ENCODE results near the gene TEN1. TPM values are rescaled to one million over a fixed set of nuclear protein-coding genes. Genes with fewer than 3 reads are reported as not detected.

The TEN1 gene
- total RNA-seq, 1 donor from 2014 or later = 15.4 TPM

DNA sequence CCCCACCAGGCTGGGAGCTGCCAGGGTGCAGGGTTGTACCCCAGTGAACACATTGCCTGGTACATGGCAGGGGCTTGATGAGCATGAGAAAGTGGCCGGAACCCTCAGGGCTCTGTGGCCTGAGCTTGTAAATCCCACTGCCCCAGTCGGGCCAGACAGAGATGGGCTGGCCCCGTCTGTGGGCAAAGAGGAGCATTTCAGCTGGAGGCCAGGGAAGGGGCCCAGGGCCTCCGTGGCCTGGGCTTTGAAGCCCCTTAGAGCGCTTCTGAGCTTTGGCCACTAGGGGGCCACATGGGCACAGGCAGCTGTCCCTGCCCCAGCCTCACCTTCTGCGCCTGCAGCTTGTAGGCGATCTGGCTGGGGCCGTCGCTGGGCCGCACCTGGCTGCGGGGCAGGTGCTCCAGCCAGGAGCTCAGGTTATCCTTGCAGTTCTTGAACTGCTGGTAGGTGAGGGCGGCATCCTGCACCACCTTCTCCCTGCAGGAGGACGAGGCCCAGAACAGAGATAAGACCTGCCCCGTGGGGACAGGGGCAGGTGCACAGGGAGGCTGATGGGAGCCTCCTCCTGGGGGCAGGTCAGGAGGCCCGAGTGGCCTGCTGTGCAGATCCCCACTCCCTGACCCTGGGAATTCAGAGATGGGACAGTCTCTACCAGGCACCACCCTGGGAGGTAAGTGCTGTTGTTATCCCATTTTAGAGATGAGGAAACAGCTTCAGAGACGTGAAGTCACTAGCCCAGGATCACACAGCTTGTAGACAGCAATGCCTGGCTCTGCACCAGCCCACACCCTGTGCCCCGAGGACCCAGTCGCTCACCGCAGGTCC lies 35.3 kb downstream of the TEN1 start:
- Mint-ChIP-seq H3K36me3 (ENCODE audit: low read depth) (no peaks in the 10 kb centered on the region), H3K4me3 (no peak overlapping the region), H3K4me1 (ENCODE audit: low read depth) (no peaks in the 10 kb centered on the region), H3K9me3 (no peaks in the 10 kb centered on the region), H3K27ac (no peak overlapping the region), H3K27me3 (ENCODE audit: insufficient read depth) (peaks cover 2% of the 10 kb centered on the region)
- peak; percentile 67 for DNase-seq (ENCODE audit: low spot score)
- intact Hi-C loops (cut with micrococcal nuclease) = loop anchor here (1.0 to 5.0 kb wide), 4 partner anchors 58 to 285 kb away; partner anchors contain the start of genes GALR2 and SRP68

DNA sequence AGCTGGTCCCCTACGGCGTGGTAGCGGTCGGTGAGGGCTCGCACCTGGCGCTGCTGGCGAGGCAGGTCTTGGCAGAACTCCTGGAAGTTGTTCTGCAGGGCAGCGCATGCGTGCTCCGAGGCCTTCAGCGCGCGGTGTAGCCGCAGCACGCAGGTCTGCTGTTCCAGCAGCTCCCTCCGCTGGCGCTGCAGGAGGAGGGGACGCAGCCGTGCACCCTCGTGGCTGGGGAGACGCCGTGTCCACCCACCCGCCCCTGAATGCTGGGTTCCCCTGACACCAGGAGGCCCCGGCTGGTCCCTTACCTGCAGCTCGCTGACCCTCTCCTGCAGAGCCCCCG lies 35.9 kb downstream of the TEN1 start:
- intact Hi-C loops (cut with micrococcal nuclease) = loop anchor here (1.0 to 5.0 kb wide), 4 partner anchors 57 to 284 kb away; partner anchors contain the start of genes GALR2 and SRP68
- Mint-ChIP-seq H3K4me1 (ENCODE audit: low read depth) (no peaks in the 10 kb centered on the region), H3K4me3 (no peak overlapping the region), H3K27ac (no peak overlapping the region), H3K27me3 (ENCODE audit: insufficient read depth) (peaks cover 2% of the 10 kb centered on the region), H3K9me3 (no peaks in the 10 kb centered on the region), H3K36me3 (ENCODE audit: low read depth) (no peaks in the 10 kb centered on the region)
- DNase-seq (ENCODE audit: low spot score) = no peak

DNA sequence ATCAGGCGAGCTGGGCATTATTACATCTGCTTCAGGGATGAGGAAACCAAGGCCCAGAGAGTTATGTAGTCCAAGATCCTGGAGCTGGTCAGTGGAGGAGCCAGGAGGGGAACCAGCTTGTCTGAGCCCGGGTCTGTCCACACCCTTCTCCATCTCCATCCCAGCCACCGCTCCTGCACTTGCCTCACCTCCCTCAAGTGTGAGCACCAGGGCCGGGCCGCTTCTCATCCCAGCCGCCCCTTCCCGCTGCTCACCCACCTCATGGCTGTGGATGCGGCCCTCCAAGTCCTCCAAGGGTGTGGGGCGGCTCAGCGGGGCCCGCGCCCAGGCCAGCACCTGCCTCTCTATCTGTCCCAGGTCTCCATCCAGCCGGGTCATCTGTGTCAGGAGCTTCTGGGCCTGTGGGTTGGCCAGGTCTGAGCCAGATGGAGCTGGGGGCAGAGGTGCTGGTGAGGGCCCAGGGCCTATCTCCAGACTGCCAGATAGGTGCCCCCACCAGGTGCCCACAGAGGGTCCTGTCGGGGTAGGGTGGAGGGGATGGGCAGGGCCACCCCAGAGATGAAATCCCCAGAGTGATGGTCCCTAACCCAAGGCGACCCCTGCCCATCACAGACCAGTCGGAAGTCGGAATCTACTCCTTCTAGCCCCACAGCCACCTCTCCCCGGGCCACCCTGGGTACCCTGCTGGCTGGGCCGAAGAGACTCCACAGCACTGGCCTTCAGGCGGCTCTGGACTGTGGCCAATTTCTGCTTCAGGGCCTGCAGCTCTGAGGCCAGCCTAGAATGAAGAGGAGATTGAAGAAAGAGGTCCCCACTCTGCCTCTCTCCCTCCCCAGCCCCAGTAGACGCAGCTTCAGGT lies 38.7 kb downstream of the TEN1 start:
- Mint-ChIP-seq H3K27ac (no peak overlapping the region), H3K27me3 (ENCODE audit: insufficient read depth) (no peaks in the 10 kb centered on the region), H3K36me3 (ENCODE audit: low read depth) (no peaks in the 10 kb centered on the region), H3K4me1 (ENCODE audit: low read depth) (no peaks in the 10 kb centered on the region), H3K9me3 (no peaks in the 10 kb centered on the region), H3K4me3 (no peak overlapping the region)
- DNase-seq (ENCODE audit: low spot score) = no peak
- intact Hi-C loops (cut with micrococcal nuclease) = no loop called here

- Mint-ChIP-seq H3K4me3 (no peak overlapping the region), H3K36me3 (ENCODE audit: low read depth) (no peaks in the 10 kb centered on the region), H3K27me3 (ENCODE audit: insufficient read depth) (no peaks in the 10 kb centered on the region), H3K9me3 (no peaks in the 10 kb centered on the region), H3K27ac (no peak overlapping the region), H3K4me1 (ENCODE audit: low read depth) (no peaks in the 10 kb centered on the region)
- no peak for DNase-seq (ENCODE audit: low spot score)
- intact Hi-C loops (cut with micrococcal nuclease) = no loop called here
These were observed 39.3 kb downstream of the TEN1 start for GRCh38 chr17:76018340-76018680.

DNA sequence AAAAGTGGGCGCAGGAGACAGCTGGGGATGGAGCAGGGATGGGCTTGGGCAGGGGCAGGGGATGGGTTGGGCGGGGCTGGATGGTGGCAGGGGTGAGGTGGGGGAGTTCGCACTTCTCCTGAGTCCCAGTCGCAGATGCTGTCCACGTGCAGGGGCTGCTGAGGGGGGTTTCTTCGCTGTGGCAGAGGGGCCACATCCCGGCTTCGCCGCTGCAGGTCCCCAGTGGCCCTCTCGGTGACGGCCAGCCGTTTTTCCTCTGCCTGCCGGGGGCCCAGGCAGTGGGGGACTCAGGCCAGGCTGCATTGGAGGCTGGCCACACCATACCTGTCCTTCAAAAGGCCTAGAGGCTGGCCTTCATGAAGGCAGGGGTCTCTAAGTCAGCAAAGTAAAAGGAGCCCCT lies 39.8 kb downstream of the TEN1 start:
- no peaks in the 10 kb centered on the region for H3K9me3 Mint-ChIP-seq
- H3K36me3 Mint-ChIP-seq (ENCODE audit: low read depth) = no peaks in the 10 kb centered on the region
- H3K27ac Mint-ChIP-seq = no peak overlapping the region
- DNase-seq (ENCODE audit: low spot score) = no peak
- H3K4me1 Mint-ChIP-seq (ENCODE audit: low read depth) = no peaks in the 10 kb centered on the region
- intact Hi-C loops (cut with micrococcal nuclease) = no loop called here
- no peak overlapping the region for H3K4me3 Mint-ChIP-seq
- no peaks in the 10 kb centered on the region for H3K27me3 Mint-ChIP-seq (ENCODE audit: insufficient read depth)

- no peaks in the 10 kb centered on the region for H3K27me3 Mint-ChIP-seq (ENCODE audit: insufficient read depth)
- H3K9me3 Mint-ChIP-seq = no peaks in the 10 kb centered on the region
- DNase-seq (ENCODE audit: low spot score) = no peak
- no peak overlapping the region for H3K4me3 Mint-ChIP-seq
- no peaks in the 10 kb centered on the region for H3K4me1 Mint-ChIP-seq (ENCODE audit: low read depth)
- intact Hi-C loops (cut with micrococcal nuclease) = no loop called here
- no peak overlapping the region for H3K27ac Mint-ChIP-seq
- H3K36me3 Mint-ChIP-seq (ENCODE audit: low read depth) = no peaks in the 10 kb centered on the region
These were observed 40.9 kb downstream of the TEN1 start for GRCh38 chr17:76019833-76020467.

- Mint-ChIP-seq H3K27me3 (ENCODE audit: insufficient read depth) (no peaks in the 10 kb centered on the region), H3K4me1 (ENCODE audit: low read depth) (no peaks in the 10 kb centered on the region), H3K36me3 (ENCODE audit: low read depth) (no peaks in the 10 kb centered on the region), H3K9me3 (no peaks in the 10 kb centered on the region), H3K27ac (no peak overlapping the region), H3K4me3 (no peak overlapping the region)
- DNase-seq (ENCODE audit: low spot score) = no peak
- intact Hi-C loops (cut with micrococcal nuclease) = no loop called here
These were observed 43.2 kb downstream of the TEN1 start for GRCh38 chr17:76022285-76022684.

DNA sequence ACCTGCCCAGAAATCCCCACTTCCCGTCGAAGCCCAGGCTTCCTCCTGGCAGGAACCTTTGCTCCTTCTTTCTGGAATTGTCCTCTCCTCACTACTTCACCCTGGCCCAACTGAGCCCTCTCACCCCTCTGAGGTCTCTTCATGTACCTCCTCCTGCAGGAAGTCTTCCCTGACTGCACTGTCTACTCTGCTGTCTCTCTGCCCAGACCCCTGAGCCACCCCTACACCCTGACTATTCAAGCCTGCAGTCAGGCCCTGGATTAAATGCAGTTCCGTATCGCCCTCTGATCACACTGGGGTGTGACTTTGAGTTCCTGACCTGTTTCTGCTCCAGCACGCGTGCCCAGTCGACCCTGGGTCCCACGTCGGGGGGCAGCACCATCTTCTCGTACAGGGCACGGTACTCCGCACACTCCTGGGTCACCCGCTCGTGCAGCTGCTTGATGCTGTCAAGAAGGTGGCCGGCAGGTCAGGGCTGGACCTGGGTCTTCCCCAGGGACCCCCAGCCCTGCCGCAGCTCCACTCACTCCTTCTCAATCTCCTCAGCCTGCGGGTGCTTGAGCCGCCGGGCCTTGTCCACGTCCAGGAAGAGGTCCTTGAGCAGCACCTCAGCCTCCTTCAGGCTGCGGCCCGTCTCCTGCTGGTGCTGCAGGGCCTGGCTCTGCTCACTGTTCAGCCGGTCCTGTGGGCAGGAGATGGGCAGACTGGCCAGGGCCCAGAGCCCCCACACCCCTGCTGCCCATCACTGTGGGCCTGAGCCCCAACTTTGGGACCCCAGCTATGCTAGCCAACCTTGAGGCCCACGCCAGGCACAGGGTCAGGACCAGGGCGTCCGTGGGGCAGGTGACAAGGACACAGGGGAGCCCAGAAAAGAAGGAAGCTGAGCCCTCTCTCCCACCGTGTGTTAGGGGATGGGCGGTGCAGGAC lies 44.2 kb downstream of the TEN1 start:
- no peak overlapping the region for H3K4me3 Mint-ChIP-seq
- no peak overlapping the region for H3K27ac Mint-ChIP-seq
- no peaks in the 10 kb centered on the region for H3K27me3 Mint-ChIP-seq (ENCODE audit: insufficient read depth)
- no peaks in the 10 kb centered on the region for H3K9me3 Mint-ChIP-seq
- intact Hi-C loops (cut with micrococcal nuclease) = no loop called here
- no peaks in the 10 kb centered on the region for H3K4me1 Mint-ChIP-seq (ENCODE audit: low read depth)
- no peak for DNase-seq (ENCODE audit: low spot score)
- H3K36me3 Mint-ChIP-seq (ENCODE audit: low read depth) = no peaks in the 10 kb centered on the region

GRCh38 chr17:76023900-76024237 lies 44.8 kb downstream of the TEN1 start:
- H3K4me1 Mint-ChIP-seq (ENCODE audit: low read depth) = no peaks in the 10 kb centered on the region
- H3K27me3 Mint-ChIP-seq (ENCODE audit: insufficient read depth) = no peaks in the 10 kb centered on the region
- intact Hi-C loops (cut with micrococcal nuclease) = no loop called here
- no peak overlapping the region for H3K27ac Mint-ChIP-seq
- no peaks in the 10 kb centered on the region for H3K9me3 Mint-ChIP-seq
- H3K4me3 Mint-ChIP-seq = no peak overlapping the region
- DNase-seq (ENCODE audit: low spot score) = no peak
- no peaks in the 10 kb centered on the region for H3K36me3 Mint-ChIP-seq (ENCODE audit: low read depth)

- no peaks in the 10 kb centered on the region for H3K9me3 Mint-ChIP-seq
These were observed 45.3 kb downstream of the TEN1 start for GRCh38 chr17:76024353-76024752.

DNA sequence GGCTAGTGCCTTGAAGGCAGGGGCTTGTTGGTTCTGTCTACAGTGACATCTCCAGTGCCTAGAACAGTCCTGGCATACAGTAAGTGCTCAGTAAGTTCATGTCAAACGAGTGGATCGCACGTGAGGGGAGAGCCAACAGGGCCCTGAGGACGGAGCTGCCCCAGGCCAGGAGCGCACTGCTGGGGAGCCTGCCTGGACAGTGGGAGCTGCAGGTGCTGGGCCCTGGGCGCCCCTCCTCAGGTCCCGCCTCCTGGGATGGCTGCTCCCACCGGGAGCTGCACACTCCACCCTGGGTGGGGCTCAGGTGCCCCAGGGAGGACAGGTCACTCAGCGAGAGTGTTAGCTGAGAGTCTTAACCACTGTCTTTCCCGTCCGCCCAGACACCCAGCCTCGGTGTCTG lies 46.3 kb downstream of the TEN1 start:
- H3K27me3 Mint-ChIP-seq (ENCODE audit: insufficient read depth) = no peaks in the 10 kb centered on the region
- intact Hi-C loops (cut with micrococcal nuclease) = no loop called here
- peaks cover 8% of the 10 kb centered on the region for H3K4me1 Mint-ChIP-seq (ENCODE audit: low read depth)
- no peaks in the 10 kb centered on the region for H3K9me3 Mint-ChIP-seq
- no peak overlapping the region for H3K27ac Mint-ChIP-seq
- no peak overlapping the region for H3K4me3 Mint-ChIP-seq
- H3K36me3 Mint-ChIP-seq (ENCODE audit: low read depth) = no peaks in the 10 kb centered on the region
- DNase-seq (ENCODE audit: low spot score) = no peak

More at GRCh38 chr17:76024353-76024752, 45.3 kb downstream of the TEN1 start:
- Mint-ChIP-seq H3K27me3 (ENCODE audit: insufficient read depth) (no peaks in the 10 kb centered on the region), H3K4me3 (no peak overlapping the region), H3K27ac (no peak overlapping the region), H3K36me3 (ENCODE audit: low read depth) (no peaks in the 10 kb centered on the region), H3K4me1 (ENCODE audit: low read depth) (peaks cover 2% of the 10 kb centered on the region)
- DNase-seq (ENCODE audit: low spot score) = no peak
- intact Hi-C loops (cut with micrococcal nuclease) = no loop called here

- Mint-ChIP-seq H3K9me3 (no peaks in the 10 kb centered on the region), H3K4me3 (no peak overlapping the region), H3K36me3 (ENCODE audit: low read depth) (no peaks in the 10 kb centered on the region), H3K4me1 (ENCODE audit: low read depth) (peaks cover 8% of the 10 kb centered on the region), H3K27me3 (ENCODE audit: insufficient read depth) (no peaks in the 10 kb centered on the region), H3K27ac (no peak overlapping the region)
- intact Hi-C loops (cut with micrococcal nuclease) = no loop called here
- DNase-seq (ENCODE audit: low spot score) = no peak
These were observed 47.7 kb downstream of the TEN1 start for GRCh38 chr17:76026714-76027158.
